Fibroblast of lung (primary cell): ENCODE results near the gene GSN. TPM values are rescaled to one million over a fixed set of nuclear protein-coding genes. Genes with fewer than 3 reads are reported as not detected.
A peak's percentile ranks its signal among the peaks of the same experiment; 100 is the strongest.

ENCODE experiments used
- DNase-seq, 2 donors: peaks; one replicate each; pipeline versions ENCODE4 v3.0.0 to v3.0.0-alpha.2; 2010; ENCODE audit warnings: low read depth in 2 of 2
- H2AFZ ChIP-seq: 2 replicates; pipeline ENCODE4 v1.5.1; 2012; ENCODE audit warnings: low read length, control low read depth, inconsistent platforms
- H3K27ac ChIP-seq: 2 replicates; pipeline ENCODE4 v1.5.1; 2011; ENCODE audit warnings: low read length, control low read depth; ENCODE audit not compliant: insufficient read depth
- H3K27me3 ChIP-seq: 2 replicates; pipeline ENCODE4 v1.5.1; 2011; ENCODE audit warnings: mild to moderate bottlenecking, low read length; ENCODE audit not compliant: control insufficient read depth, insufficient read depth
- H3K36me3 ChIP-seq: 2 replicates; pipeline ENCODE4 v1.5.1; 2011; ENCODE audit warnings: low read length; ENCODE audit not compliant: control insufficient read depth, insufficient read depth
- H3K4me1 ChIP-seq: 2 replicates; pipeline ENCODE4 v1.5.1; 2011; ENCODE audit warnings: low read length; ENCODE audit not compliant: control insufficient read depth, insufficient read depth; ENCODE audit errors: extremely low read depth
- H3K4me2 ChIP-seq: 2 replicates; pipeline ENCODE4 v1.5.1; 2011; ENCODE audit warnings: low read length, control low read depth; ENCODE audit not compliant: insufficient read depth; ENCODE audit errors: extremely low read depth
- H3K4me3 ChIP-seq, 4 experiments: fragments of 200-600 bp in 1 of 4; sonication (generic) in 1 of 4; replicated peaks in 1 of 4; 2 replicates each; pipeline ENCODE4 v1.5.1; 2011 to 2016; ENCODE audit warnings: low read length in 4 of 4, low read depth in 3 of 4, mild to moderate bottlenecking in 3 of 4, control low read depth in 2 of 4, inconsistent platforms in 1 of 4, mixed read lengths in 1 of 4; ENCODE audit not compliant: insufficient read depth in 1 of 4; ENCODE audit errors: control extremely low read depth in 1 of 4
- H3K79me2 ChIP-seq: 2 replicates; pipeline ENCODE4 v1.5.1; 2012; ENCODE audit warnings: mild to moderate bottlenecking, low read length, inconsistent platforms; ENCODE audit not compliant: control insufficient read depth, insufficient read depth
- H3K9ac ChIP-seq: 2 replicates; pipeline ENCODE4 v1.5.1; 2011; ENCODE audit warnings: mild to moderate bottlenecking, low read length, control low read depth; ENCODE audit not compliant: insufficient read depth
- H3K9me3 ChIP-seq: 2 replicates; pipeline ENCODE4 v1.5.1; 2012; ENCODE audit warnings: low read depth, low read length; ENCODE audit not compliant: control insufficient read depth, insufficient read depth
- H4K20me1 ChIP-seq: 2 replicates; pipeline ENCODE4 v1.5.1; 2011; ENCODE audit warnings: low read length; ENCODE audit not compliant: control insufficient read depth, insufficient read depth; ENCODE audit errors: extremely low read depth
- EZH2 ChIP-seq: IDR thresholded peaks from 2 replicates; pipeline ENCODE4 v1.5.1; 2012; ENCODE audit warnings: low read length, control low read depth, mild to moderate bottlenecking; ENCODE audit errors: missing control alignments
- polyA plus RNA-seq, 2 donors: library from polyadenylated mRNA; depleted of rRNA in 1 of 2; stranded (reverse) in 1 of 2; unstranded in 1 of 2; fragments of >200 nt; gene quantifications; 2 replicates each; pipeline ENCODE4 v1.2.1, GENCODE V29; 2011 to 2012; ENCODE audit warnings: missing spikeins in 1 of 2
- total RNA-seq: library from RNA; depleted of rRNA; stranded (reverse); fragments of >200 nt; gene quantifications from 2 replicates; pipeline ENCODE4 v1.2.1, GENCODE V29; 2014
- TF ChIP-seq, protein P1 (sequence below), 2 donors: IDR thresholded peaks in 1 of 2; conservative IDR thresholded peaks in 1 of 2; 1 replicate in 1 of 2; 2 replicates in 1 of 2; pipeline ENCODE4 v1.5.1; 2011 to 2012; ENCODE audit warnings: low read length in 2 of 2, control low read depth in 1 of 2, inconsistent platforms in 1 of 2, low read depth in 1 of 2, mild to moderate bottlenecking in 1 of 2

Gene GSN
- total and polyA plus RNA-seq, 2 donors (not counting 1 experiment from before 2014, with no cell fraction given) = 432 to 588 TPM

DNA sequence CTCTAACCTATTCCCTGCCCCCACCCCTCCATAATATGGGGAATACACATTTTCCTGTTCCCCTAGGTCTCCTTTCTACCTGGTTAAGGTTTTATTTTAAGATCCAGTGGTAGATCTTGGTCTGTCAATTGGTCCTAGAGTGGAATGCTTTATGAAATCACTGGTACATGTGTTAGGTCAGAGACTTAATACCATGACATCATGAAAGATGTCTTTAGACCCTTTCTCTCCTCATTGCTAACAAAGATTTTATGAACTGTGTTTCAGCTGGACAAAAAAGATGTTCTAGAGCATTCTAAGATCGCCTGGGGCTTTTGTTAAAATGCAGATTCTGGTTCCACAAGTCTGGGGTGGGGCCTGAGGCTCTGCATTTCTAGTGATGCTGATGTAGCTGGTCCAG is 9.1 kb downstream of the GSN start:
- no peaks in the 10 kb centered on the region for H4K20me1 ChIP-seq
- no peak overlapping the region for H3K9ac ChIP-seq
- H3K79me2 ChIP-seq = peaks cover 69% of the 10 kb centered on the region
- H3K27me3 ChIP-seq = no peaks in the 10 kb centered on the region
- H3K4me2 ChIP-seq = peak overlapping the region; percentile 60
- TF ChIP-seq EZH2 = no peak
- TF ChIP-seq, protein P1, sequence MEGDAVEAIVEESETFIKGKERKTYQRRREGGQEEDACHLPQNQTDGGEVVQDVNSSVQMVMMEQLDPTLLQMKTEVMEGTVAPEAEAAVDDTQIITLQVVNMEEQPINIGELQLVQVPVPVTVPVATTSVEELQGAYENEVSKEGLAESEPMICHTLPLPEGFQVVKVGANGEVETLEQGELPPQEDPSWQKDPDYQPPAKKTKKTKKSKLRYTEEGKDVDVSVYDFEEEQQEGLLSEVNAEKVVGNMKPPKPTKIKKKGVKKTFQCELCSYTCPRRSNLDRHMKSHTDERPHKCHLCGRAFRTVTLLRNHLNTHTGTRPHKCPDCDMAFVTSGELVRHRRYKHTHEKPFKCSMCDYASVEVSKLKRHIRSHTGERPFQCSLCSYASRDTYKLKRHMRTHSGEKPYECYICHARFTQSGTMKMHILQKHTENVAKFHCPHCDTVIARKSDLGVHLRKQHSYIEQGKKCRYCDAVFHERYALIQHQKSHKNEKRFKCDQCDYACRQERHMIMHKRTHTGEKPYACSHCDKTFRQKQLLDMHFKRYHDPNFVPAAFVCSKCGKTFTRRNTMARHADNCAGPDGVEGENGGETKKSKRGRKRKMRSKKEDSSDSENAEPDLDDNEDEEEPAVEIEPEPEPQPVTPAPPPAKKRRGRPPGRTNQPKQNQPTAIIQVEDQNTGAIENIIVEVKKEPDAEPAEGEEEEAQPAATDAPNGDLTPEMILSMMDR (conservative IDR thresholded peaks at IDR 0.05 in 1 of 2, IDR thresholded peaks at IDR 0.05 in 1 of 2; ENCODE audit: low read depth in 1 of 2, low read length in 2 of 2) = no peak
- no peak overlapping the region for H3K4me3 ChIP-seq
- peak overlapping the region; percentile 96 for H3K27ac ChIP-seq
- H3K36me3 ChIP-seq = no peaks in the 10 kb centered on the region
- peaks cover 59% of the 10 kb centered on the region for H3K4me1 ChIP-seq
- no peaks in the 10 kb centered on the region for H3K9me3 ChIP-seq
- DNase-seq = no peak
- no peak overlapping the region for H2AFZ ChIP-seq

DNA sequence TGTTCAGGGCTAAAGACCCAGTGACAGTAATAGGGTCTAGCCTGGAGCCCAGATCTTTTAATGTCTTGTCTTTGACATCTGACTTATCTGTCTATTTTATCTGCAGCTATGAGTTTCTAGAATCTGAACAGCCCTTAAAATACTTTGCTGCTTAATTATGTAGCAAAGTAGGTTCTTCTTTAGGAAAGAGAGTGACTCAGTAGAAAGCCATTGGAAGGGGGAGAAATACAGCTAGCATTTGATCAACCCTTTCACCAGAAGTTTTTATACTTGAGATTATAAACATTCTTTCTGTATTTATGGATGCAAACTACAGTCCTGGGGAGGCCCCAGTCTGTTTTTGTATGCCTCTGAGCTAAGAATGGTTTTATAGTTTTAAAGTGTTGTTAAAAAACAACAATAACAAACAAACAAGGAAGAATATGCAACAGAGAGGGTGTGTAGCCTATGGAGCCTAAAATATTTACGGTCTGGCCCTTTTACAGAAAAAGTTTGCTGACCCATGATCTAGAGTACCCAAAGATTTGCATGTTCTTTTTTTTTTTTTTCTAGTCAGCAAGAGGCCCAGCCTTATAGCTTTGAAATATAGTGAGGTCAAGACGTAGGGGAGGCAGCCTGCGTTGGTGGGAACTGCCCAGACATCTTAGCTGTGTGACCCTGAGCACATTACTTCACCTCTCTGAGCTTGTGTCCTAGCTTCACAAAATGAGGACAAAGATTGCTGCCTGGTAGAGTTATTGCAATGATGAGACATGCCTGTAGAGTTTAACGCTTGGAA is 9.7 kb downstream of the GSN start:
- Histone ChIP-seq H3K4me3 (peak overlapping the region; percentile 13 to 32 (median 22)), H4K20me1 (no peaks in the 10 kb centered on the region), H2AFZ (no peak overlapping the region), H3K9me3 (no peaks in the 10 kb centered on the region), H3K36me3 (no peaks in the 10 kb centered on the region), H3K27me3 (no peaks in the 10 kb centered on the region), H3K27ac (peak overlapping the region; percentile 96), H3K4me1 (peaks cover 58% of the 10 kb centered on the region), H3K9ac (no peak overlapping the region), H3K79me2 (peaks cover 62% of the 10 kb centered on the region), H3K4me2 (peak overlapping the region; percentile 98)
- TF ChIP-seq, protein P1 (conservative IDR thresholded peaks at IDR 0.05 in 1 of 2, IDR thresholded peaks at IDR 0.05 in 1 of 2; ENCODE audit: low read depth in 1 of 2, low read length in 2 of 2) = no peak
- TF ChIP-seq EZH2 = no peak
- DNase-seq = peak; percentile 51 to 82

DNA sequence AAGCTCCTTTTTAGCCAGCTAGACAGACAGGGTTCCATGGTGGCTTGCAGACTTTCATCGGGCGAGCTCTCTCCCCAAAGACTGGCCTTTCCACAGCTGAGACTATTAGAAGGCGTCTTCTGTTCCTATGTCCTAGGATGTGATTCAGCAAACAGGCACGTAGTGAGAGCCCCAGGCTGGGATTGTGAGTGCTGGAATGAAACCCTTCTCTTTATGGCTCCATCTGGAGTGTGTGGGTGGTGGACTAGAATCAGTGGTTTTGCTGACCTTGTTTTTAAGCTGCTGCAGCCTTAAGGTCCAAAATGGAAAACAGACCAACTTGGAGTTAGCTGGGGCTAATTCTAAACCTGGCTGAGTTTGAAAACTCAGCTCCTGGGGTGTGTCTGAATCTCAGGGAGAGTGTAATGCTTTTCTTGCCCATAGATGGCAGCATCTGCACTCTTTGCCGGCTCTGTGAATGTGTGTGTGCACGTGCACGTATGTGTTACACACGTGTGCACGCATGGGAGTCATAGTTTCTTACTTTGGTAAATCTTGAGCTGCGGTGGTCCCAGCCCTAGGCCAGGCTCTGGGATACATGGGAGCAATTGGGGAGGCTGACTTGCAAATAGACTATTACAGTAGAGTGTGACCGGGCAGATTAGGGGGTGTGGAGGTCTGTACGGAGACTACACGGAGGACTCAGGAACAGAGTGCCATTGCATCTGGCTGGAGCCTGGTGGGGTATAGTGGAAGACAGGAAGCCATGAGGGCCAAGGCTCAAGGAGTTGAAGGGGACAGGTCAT is 10.7 kb downstream of the GSN start:
- Histone ChIP-seq H3K4me2 (peak overlapping the region; percentile 98), H3K79me2 (peaks cover 56% of the 10 kb centered on the region), H3K36me3 (no peaks in the 10 kb centered on the region), H4K20me1 (no peaks in the 10 kb centered on the region), H3K9me3 (no peaks in the 10 kb centered on the region), H3K4me1 (peaks cover 60% of the 10 kb centered on the region), H3K27ac (peak overlapping the region; percentile 96), H3K4me3 (peak overlapping the region in 3 of 4 experiments; percentile 18 to 32 (median 27)), H2AFZ (no peak overlapping the region), H3K9ac (peak overlapping the region; percentile 40), H3K27me3 (no peaks in the 10 kb centered on the region)
- TF ChIP-seq EZH2 = no peak
- TF ChIP-seq, protein P1 (conservative IDR thresholded peaks at IDR 0.05 in 1 of 2, IDR thresholded peaks at IDR 0.05 in 1 of 2; ENCODE audit: low read depth in 1 of 2, low read length in 2 of 2) = peak; percentile 80 to 81
- DNase-seq = peak; percentile 96 to 99
